IPS-20b (cell line): Measurements from ENCODE around the gene NME4.
"Not testable (repeated sequence)": the region's sequence is repeated elsewhere in the genome, so short reads cannot be mapped to it uniquely, and the experiment has no call there.

Experiments
- H3K27ac ChIP-seq: one replicate; pipeline ENCODE4 v1.5.1; 2013; ENCODE audit warnings: low read length
- H3K27me3 ChIP-seq: 2 replicates; pipeline ENCODE4 v1.6.1; 2013; ENCODE audit warnings: mild to moderate bottlenecking, low read length, inconsistent platforms; ENCODE audit not compliant: insufficient read depth
- H3K36me3 ChIP-seq: 2 replicates; pipeline ENCODE4 v1.6.1; 2013; ENCODE audit warnings: low read depth, mild to moderate bottlenecking, inconsistent platforms, low read length, moderate library complexity; ENCODE audit not compliant: insufficient read depth
- H3K4me1 ChIP-seq: 2 replicates; pipeline ENCODE4 v1.6.1; 2013; ENCODE audit warnings: mild to moderate bottlenecking, control low read depth, inconsistent platforms, low read length, moderate library complexity; ENCODE audit not compliant: insufficient read depth
- H3K4me3 ChIP-seq: 2 replicates; pipeline ENCODE4 v1.5.1; 2013; ENCODE audit warnings: mild to moderate bottlenecking, low read length, inconsistent platforms
- H3K9ac ChIP-seq: 2 replicates; pipeline ENCODE4 v1.6.1; 2013; ENCODE audit warnings: low read depth, mild to moderate bottlenecking, inconsistent platforms, low read length, moderate library complexity
- H3K9me3 ChIP-seq: 2 replicates; pipeline ENCODE4 v1.6.1; 2013; ENCODE audit warnings: mild to moderate bottlenecking, low read depth, low read length, inconsistent platforms; ENCODE audit not compliant: insufficient read depth

Gene NME4

DNA sequence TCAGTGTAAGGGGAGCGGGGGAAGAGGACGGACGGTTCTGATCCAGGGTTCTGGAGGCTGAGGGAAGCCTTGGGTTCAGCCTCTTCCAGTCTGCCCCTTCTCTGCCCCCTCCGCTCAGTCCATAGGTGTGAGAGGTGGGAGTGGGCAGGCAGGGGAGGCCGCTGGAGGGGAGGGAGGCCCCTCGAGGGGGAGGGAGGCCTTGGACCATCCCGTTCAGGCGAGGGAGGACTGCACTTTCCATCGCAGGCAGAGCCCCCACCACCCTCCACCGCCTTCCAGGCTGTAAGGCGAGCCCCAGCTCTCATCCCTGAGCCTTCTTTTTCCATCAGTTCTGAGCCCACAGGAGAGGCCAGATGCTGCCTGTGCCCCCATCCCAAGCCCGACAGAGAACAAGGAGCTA, 40.3 kb upstream of the NME4 start:
- Histone ChIP-seq H3K9ac (no peak overlapping the region), H3K27me3 (no peaks in the 10 kb centered on the region), H3K4me3 (no peak overlapping the region), H3K27ac (no peak overlapping the region), H3K4me1 (no peaks in the 10 kb centered on the region), H3K36me3 (no peaks in the 10 kb centered on the region), H3K9me3 (no peaks in the 10 kb centered on the region)

DNA sequence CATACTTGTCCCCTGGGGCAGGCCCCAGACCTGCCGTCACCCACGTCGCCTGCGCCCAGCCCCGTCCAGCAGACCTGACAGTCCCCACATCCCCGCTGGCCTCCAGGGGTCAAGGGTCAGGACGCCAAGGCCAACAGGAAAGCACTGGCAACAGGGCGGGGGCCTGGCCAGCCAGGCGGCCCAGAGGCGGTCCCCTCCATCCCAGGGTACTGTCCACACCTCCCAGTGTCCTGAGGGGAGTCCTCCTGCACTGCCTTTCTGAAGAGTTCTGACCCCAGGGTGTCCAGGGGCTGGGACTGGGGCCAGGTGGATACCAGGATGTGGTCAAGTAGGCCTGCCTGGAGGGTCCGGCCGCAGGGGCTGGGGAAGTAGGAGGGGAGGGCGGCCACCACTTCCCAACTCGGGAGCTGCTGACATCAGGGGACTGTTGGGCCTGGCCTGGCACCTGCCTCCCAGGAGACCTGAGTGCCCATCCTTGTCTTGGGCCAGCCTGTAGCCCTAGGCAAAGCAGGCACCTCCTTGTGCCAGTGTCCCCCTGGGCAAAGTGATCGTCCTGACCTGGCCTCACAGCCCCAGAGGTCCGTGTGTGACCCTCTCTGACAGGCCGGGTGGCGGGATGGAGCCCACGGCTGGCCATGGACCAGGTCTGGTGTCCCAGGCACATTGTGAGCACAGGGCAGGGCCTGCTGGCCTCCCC, 37.8 kb upstream of the NME4 start:
- Histone ChIP-seq H3K27ac (no peak overlapping the region), H3K9me3 (no peaks in the 10 kb centered on the region), H3K4me3 (no peak overlapping the region), H3K4me1 (no peaks in the 10 kb centered on the region), H3K36me3 (no peaks in the 10 kb centered on the region), H3K27me3 (no peaks in the 10 kb centered on the region), H3K9ac (no peak overlapping the region)

DNA sequence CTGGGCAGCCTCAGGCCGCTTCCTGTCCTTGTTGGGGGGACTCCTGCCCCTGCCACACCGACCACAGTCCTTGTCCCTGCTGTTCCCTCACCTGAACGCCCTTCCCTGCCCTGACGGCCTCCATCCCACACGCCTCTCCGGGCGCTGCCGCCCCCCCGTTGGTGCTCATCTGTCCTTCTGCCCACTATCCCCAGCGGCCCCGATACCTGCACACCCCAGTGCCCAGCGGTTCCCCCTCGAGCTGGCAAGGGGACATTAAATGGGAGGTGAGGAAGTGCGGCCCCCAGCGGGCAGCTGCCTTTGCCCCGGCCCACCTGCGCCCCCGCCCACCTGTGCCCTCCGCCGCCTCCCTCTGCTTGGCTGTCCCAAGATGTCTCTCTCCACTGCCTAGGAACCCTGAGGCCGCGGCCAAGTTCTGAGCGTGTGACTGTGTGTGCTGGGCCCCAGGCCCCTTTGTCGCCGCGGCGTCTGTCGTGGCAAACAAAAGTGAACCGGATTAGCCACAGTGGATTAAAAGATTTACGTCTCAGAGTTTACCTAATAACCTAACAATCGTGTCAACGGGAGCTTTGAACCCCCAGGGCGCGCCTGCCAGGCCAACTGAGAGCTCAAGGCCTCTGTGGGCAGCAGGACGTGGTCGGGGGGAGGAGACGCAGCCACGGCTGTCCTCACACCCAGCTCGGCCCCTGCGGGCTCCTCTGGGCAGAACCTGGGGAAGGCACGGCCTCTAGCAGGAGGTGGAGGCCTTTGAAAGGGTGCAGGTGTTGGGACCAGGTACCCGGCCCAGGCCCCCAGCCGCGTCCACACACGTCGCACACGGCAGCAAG, 36.9 kb upstream of the NME4 start:
- Histone ChIP-seq H3K4me1 (no peaks in the 10 kb centered on the region), H3K4me3 (no peak overlapping the region), H3K36me3 (no peaks in the 10 kb centered on the region), H3K27ac (no peak overlapping the region), H3K9ac (no peak overlapping the region), H3K9me3 (no peaks in the 10 kb centered on the region), H3K27me3 (no peaks in the 10 kb centered on the region)

DNA sequence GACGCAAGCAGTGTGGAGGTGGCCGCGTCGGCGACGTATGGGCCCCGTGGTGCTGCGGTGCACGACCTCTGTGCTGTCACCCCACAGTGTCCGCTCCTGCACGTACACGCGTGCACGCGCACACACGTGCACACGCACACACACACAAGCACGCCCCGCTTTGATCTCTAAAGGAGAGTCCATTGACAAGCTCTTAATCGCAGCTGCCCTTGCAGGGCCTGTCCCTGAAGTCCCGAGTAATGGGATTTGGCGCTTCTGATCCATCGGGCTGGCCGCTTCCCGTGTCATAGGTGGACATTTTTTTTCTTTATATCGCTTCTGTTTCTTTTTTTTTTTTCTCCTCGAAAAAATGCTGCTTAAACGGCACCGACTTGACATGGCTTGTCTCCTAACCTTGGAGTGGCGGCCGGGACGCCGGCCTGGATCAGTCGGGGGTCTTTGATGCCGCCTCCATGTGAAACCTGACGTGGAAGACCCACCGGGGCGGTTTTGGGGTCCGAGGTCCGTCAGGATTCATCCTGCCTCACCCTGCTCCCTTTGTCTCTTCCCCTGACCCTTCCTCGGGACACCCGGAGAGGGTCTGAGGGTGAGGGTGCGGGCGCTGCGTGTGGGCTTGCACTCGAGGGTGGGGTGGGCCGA, 36.2 kb upstream of the NME4 start:
- Histone ChIP-seq H3K4me3 (no peak overlapping the region), H3K9me3 (no peaks in the 10 kb centered on the region), H3K4me1 (no peaks in the 10 kb centered on the region), H3K27me3 (no peaks in the 10 kb centered on the region), H3K27ac (no peak overlapping the region), H3K36me3 (no peaks in the 10 kb centered on the region), H3K9ac (no peak overlapping the region)

DNA sequence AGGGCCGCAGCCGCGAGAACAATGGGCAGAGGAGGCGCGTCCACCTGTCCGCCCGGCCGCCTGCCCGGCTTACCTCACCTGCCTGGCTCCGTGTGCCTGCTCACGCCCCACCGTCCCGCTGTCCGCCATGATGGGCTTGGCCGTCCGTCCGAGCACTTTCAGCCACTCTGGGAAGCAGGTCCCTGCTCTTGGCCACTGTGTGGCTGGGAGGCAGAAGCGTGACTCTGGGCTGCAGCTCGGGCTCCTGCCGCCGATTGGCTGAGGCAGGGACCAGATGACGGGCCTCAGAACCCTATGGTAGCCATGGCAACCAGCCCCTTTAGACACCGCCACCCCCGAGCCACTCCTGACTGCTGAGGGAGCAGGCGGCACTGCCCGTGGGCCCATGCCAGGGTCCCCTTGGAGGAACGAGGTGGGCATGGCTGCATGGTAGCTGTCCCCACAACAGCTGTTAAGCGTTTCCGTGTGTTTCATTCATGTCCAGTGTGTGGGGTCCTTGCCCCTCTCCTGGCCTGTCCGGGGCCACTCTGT, 35.6 kb upstream of the NME4 start:
- H3K9ac ChIP-seq = no peak overlapping the region
- no peak overlapping the region for H3K27ac ChIP-seq

GRCh38 chr16:361872-362701, 34.9 kb upstream of the NME4 start:
- no peaks in the 10 kb centered on the region for H3K9me3 ChIP-seq
- no peak overlapping the region for H3K9ac ChIP-seq
- H3K27ac ChIP-seq = no peak overlapping the region
- no peak overlapping the region for H3K4me3 ChIP-seq
- H3K36me3 ChIP-seq = peaks cover 9% of the 10 kb centered on the region
- H3K27me3 ChIP-seq = no peaks in the 10 kb centered on the region
- no peaks in the 10 kb centered on the region for H3K4me1 ChIP-seq

More for the DNA sequence above, 35.6 kb upstream of the NME4 start:
- H3K9me3 ChIP-seq = no peaks in the 10 kb centered on the region
- no peaks in the 10 kb centered on the region for H3K27me3 ChIP-seq
- H3K36me3 ChIP-seq = peaks cover 2% of the 10 kb centered on the region; the same call in 1 of the 2 replicates
- H3K4me1 ChIP-seq = no peaks in the 10 kb centered on the region
- no peak overlapping the region for H3K4me3 ChIP-seq

GRCh38 chr16:362702-362999, 34.3 kb upstream of the NME4 start:
- not testable (repeated sequence) for H3K27me3 ChIP-seq, H3K4me1 ChIP-seq, H3K9me3 ChIP-seq, H3K4me3 ChIP-seq, H3K9ac ChIP-seq, H3K27ac ChIP-seq
- peaks cover 15% of the 10 kb centered on the region for H3K36me3 ChIP-seq

DNA sequence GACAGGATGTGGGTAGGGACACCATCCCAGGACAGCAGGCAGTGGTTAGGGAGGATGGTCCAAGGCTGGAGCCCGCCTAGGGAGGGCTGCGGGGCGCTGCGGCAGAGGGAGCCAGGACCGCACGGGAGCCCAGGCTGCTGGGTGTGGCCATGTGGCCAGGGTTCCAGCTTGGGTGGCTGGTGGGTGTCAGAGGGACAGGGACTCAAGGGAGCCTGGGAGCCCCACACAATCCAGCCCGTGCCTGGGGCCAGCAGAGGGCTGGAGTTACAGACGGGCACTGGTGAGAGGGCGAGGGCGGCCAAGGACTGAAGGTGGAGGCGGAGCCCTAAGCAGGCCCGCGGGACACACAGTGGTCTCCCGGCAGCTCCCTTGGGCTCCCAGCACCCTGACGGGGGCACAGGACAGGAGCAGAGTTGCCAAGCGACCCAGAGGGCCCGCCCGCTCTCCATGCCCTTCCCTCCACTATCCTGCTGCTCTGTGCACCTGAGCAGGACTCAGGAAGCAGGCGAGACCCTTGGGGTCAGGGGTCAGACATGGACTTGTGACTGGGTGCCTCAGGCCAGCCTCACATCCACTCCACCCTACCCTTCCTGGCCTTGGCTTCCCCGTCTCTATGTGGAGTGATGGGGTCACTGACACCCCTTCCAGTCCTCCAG, 33.8 kb upstream of the NME4 start:
- Histone ChIP-seq H3K27me3 (no peaks in the 10 kb centered on the region), H3K4me1 (no peaks in the 10 kb centered on the region), H3K36me3 (peaks cover 21% of the 10 kb centered on the region), H3K4me3 (no peak overlapping the region), H3K27ac (no peak overlapping the region), H3K9ac (no peak overlapping the region; the same call in 1 of the 2 replicates), H3K9me3 (no peaks in the 10 kb centered on the region)

GRCh38 chr16:363766-364490, 33.1 kb upstream of the NME4 start:
- no peak overlapping the region; the same call in 1 of the 2 replicates for H3K9ac ChIP-seq
- H3K27ac ChIP-seq = no peak overlapping the region
- H3K9me3 ChIP-seq = no peaks in the 10 kb centered on the region
- no peak overlapping the region for H3K4me3 ChIP-seq
- no peaks in the 10 kb centered on the region for H3K4me1 ChIP-seq
- H3K27me3 ChIP-seq = no peaks in the 10 kb centered on the region
- peaks cover 28% of the 10 kb centered on the region for H3K36me3 ChIP-seq

GRCh38 chr16:364595-365491, 32.2 kb upstream of the NME4 start:
- Histone ChIP-seq H3K4me1 (peaks cover 5% of the 10 kb centered on the region; the same call in 1 of the 2 replicates), H3K9me3 (no peaks in the 10 kb centered on the region), H3K27me3 (no peaks in the 10 kb centered on the region), H3K36me3 (peaks cover 32% of the 10 kb centered on the region), H3K27ac (no peak overlapping the region), H3K4me3 (no peak overlapping the region), H3K9ac (no peak overlapping the region)
